NB4 (cell line): ENCODE measurements around the gene OR5C1.

Source experiments
- CTCF ChIP-seq: IDR thresholded peaks from one replicate; pipeline ENCODE4 v1.5.1; 2012; ENCODE audit warnings: low read depth, low read length
- MAX ChIP-seq: IDR thresholded peaks from 2 replicates; pipeline ENCODE4 v1.6.1; 2011; ENCODE audit warnings: low read depth, low read length
- MYC ChIP-seq: IDR thresholded peaks from 2 replicates; pipeline ENCODE4 v1.6.1; 2011; ENCODE audit warnings: low read depth, low read length
- POLR2A ChIP-seq: IDR thresholded peaks from 2 replicates; pipeline ENCODE4 v1.6.1; 2011; ENCODE audit warnings: mild to moderate bottlenecking; ENCODE audit not compliant: insufficient read length; ENCODE audit errors: extremely low read depth

GRCh38 chr9:122837266-122837850 is 48.6 kb downstream of the OR5C1 start:
- no peak for TF ChIP-seq CTCF
- TF ChIP-seq POLR2A: no peak
- no peak for TF ChIP-seq MAX
- no peak for TF ChIP-seq MYC
